GM19240 (cell line): ENCODE results near the gene ANKRD23.
A peak's percentile ranks its signal among the peaks of the same experiment; 100 is the strongest.
"Not testable (repeated sequence)": the region's sequence is repeated elsewhere in the genome, so short reads cannot be mapped to it uniquely, and the experiment has no call there.

Experiments
- DNase-seq: peaks from one replicate; pipeline ENCODE4 v3.0.0; 2011; ENCODE audit warnings: low spot score; ENCODE audit not compliant: insufficient read length

Gene ANKRD23

GRCh38 chr2:96863575-96864342, 19.9 kb upstream of the ANKRD23 start:
- no peak for DNase-seq

DNA sequence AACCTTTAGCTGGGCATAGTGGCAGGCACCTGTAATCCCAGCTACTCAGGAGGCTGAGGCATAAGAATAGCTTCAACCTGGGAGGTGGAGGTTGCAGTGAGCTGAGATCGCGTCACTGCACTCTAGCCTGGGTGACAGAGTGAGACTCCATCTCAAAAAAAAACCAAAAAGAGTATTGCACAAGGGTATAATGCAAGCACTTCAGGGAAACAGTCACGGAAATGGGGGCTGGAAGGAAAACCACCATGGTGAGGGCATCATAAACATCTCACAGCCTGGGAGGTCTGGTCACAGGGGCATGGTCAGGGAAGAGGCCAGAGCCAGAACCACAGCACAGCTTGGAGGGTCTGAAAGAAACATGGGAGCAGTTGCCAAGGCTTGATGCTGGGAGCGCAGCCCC, 19.2 kb upstream of the ANKRD23 start:
- DNase-seq: not testable (repeated sequence)

DNA sequence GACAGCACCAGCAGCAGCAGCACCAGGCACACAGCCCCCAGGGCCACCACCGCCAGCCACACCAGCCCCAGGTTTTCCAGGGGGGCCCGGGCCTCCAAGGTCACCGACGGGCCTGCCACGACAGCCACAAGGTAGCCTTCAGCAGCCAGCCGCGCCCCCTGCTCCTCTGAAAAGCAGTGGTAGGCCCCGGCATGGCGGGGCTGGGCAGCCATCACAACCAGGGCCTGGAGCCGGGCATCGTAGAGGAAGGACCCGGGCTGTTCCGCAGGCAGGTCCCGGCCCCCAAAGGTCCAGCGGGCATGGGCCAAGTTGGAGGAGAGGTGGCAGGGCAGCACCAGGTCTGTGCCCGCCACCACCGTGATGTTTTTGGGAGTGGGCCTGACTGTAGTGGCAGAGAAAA, 17.3 kb upstream of the ANKRD23 start:
- DNase-seq: no peak

DNA sequence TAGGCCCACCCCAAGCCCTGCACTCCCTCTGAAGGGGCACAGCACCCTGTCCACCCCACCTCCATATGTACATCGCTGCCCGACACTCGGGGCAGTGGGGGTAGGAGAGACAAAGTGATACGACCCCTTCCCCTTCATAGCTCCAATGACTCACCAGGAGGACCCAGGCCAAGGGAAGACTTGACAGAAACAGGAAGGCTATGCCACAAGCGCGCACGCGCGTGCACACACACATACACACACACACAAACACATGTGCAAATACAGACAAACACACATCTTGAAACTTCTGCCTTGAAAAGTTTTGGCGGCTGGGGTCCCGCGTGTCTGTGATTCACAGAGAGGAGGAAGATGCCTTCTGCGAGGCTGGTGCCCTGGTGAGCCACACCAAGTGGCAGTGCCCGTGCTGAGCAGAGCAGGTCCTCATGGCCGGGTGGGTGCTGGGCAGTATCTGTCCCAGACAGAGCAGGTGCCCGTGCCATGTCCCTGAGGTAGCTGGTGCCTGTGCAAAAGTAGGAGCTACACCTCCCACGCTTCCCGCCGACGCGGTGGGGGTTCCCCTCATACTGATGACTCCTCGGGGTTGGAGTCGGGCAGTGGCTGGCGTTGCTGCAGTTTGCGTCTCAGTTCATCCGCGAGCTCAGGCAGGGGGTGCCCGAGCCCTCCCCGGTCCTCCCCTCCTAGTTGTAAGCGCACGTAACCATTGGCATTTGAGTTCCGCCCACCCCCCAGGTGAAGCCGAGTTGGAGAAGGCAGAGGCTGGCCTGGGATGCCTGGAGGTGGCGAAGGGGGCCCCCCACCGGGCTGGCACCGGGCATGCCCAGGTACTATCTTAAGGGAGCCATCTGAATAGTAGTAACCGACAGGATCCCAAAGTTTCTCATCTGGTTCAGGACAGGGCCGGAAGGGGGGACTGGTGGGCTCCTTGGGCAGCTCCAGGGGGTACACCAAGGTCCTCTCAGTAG, 16.5 kb upstream of the ANKRD23 start:
- no peak for DNase-seq

- no peak for DNase-seq
Observed at GRCh38 chr2:96859681-96860064, 15.9 kb upstream of the ANKRD23 start.

DNA sequence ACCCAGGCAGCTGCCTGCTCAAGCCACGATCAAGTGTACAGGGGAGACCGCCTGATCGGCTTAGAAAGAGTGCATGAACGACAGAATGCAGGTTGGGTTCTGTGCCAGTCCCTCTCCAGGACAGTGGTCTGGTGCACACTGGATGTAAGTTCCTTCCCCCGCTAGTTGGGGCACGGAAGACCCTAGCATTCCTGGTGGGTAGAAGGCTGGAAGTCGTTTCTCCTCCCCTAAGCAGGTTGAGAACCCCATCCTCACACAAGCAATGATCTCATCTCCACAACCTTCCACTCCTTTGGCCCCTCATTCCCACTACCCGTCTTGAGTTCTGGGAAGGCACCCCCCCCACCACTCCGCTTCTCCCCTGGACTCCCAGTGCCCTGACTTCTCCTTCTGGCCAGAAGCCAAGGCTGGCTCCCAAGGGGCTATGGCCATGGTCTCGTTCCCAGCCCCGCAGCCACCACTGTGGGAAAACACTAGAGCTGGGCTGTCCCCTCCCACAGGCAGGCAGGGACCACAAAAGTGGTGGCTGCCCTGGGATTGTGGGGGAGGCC, 15.4 kb upstream of the ANKRD23 start:
- no peak for DNase-seq

- peak; percentile 99 for DNase-seq
Observed at GRCh38 chr2:96857667-96858372, 14.0 kb upstream of the ANKRD23 start, which contains the start of gene ANKRD39. TSS of gene ANKRD39 (minus strand) at chr2:96858016. CDS start at chr2:96857987, 29 bp downstream.

DNA sequence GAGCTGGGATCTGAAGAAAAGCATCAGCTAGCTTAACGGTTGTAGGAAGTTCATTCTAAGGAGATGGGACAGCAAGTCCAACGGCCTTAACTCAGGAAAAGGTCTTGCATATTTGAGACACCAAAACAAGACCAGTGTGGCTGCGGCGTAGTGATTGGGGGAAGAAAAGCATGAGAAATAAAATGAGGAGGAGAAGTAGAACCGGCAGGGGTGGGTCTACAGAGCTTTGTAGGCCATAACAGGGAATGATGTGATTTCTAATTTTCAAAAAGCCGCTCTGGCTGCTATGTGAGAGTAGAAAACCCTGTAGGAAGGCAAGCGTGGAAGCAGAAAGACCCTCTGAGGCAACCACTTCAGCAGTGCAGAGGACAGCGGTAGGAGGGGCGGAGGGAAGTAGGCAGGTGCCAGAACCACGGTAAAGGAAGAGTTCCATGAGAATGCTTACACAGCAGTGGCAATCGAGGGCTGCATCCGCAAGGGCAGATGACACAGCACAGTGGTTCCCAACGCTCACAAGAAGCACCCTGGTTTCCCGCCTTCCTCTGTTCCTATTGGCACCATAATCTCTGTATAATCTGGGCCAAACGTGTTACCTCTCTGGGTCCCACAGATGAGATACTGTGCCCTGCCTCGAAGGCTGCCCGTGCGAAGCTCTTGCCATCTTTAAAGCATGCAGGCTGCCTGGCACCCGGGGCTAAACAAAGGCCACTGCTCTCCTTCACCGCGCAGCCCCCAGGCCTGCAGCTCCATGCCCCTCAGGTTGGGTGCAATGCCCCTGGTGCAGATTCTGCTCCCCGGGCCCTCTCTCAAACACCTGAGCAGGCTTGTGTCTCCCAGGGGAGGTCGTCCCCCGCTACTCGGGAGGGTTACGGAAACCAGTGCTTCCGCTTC, 13.2 kb upstream of the ANKRD23 start:
- no peak for DNase-seq

DNA sequence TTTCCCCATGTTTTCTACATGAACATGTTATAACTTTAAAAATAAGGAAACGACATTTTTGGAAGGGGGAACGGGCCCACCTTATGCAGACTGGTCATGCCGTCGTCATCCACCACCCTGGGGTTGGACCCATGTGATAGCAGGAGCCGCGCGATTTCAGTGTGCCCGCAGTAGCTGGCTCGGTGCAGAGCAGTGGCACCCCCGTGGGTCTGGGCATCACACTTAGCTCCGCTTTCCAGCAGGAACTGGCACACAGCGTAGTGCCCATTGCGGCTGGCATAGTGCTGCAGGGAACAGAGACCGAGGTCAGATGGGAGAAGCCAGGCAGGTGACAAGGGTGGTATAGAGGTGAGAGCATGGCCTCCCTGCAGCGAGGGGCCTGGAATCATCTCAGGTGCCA, 9.5 kb upstream of the ANKRD23 start:
- DNase-seq: no peak

DNA sequence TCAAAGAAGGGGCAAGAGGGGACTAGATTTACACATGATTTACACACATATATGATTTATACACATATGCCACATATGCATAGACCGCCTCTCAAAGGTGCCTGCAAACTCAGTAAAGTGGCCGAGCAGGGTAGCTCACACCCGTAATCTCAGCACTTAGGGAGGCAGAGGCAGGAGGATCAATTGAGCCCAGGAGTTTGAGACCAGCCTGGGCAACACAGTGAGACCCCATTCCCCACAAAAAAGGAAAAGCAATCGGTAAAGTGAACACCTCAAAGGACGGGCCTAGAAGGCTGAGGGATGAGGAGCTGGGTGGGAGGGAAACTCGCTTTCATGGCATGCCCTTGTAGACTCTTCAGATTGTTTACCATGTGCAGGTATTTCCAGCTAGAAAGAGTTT, 8.8 kb upstream of the ANKRD23 start:
- no peak for DNase-seq

DNA sequence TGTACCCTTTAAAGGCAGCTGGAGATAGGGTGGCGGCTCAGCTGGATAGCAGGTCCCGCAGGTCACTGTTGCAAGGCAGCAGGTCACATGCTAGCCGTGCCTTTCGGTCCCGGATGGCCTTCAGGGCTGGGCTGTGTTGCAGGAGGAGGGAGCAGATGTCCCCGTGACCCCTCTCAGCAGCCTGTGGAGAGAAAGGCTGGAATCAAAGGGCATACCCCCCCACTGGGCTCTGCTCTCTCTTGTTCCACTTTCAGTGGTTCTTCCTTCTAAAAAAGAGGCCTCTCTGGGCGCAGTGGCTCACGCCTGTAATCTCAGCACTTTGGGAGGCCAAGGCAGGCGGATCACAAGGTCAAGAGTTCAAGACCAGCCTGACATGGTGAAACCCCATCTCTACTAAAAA, 4.4 kb upstream of the ANKRD23 start:
- DNase-seq: no peak

- DNase-seq: no peak
Observed at GRCh38 chr2:96847586-96847985, 3.8 kb upstream of the ANKRD23 start.

GRCh38 chr2:96846825-96847224, 3.0 kb upstream of the ANKRD23 start:
- DNase-seq: no peak

GRCh38 chr2:96844405-96844808, 586 bp upstream of the ANKRD23 start:
- no peak for DNase-seq

DNA sequence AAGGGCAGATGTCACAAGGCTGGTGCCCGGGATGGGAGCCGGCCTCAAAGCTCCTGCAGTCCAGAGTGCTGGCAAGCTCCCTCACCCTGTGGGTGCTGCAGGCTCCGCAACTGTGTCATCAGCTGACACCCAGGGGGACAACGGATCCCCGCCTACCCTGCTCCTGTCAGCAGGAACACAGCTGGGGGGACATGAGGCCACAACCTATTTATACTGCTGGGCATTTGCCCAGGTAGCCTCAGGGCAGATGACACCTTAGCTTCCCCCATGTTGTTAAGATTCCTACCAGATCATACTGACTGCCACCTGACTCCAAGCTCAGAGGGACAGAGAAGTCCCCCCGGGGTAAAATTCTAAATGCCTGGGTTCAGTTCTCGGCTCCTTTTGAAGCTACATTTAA, 1.2 kb downstream of the ANKRD23 start:
- no peak for DNase-seq

GRCh38 chr2:96841701-96842495, 1.9 kb downstream of the ANKRD23 start:
- no peak for DNase-seq

DNA sequence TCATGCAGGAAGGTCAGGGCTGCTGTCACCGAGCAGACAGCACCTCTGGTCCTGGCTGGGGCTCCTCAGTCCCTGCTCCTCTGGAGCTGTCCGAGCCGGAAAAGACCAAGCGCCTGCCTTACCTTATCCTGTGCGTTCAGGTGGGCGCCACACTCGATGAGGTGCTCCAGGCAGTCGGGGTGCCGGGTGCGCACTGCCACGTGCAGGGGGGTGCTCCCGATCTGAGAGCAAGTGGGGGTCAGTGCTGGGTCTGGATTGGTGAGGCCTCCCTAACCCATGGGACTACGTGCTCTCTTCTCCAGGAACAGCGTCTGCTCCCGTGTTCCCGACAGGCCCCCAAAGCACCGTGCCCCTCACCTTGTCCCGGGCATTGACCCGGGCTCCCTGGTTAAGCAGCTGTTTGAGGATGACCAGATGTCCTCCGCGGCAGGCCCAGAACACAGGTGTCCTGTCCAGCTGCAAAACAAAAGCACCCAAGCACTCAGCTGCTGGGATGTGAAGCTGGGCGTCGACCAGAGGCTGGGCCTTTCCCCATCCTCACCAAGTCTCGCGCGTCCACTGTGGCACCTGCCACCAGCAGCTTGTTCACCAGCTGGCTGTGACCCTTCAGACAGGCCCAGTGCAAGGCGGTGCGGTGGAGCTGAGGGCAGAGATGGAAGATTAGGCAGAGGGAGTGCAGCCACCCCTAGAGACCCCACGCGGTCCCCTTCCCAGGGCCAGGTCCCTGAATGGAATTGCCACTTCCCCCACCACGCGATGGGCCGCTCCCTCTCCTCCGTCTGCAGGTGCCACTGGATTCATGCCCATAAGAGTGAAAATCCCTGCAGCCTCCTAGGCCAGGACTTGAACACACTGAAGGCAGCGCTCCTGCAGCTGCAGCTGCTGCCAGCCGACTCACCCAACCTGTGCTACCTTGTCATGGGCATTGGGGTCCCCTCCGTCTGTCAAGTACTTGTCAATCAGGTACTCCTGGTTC, 3.7 kb downstream of the ANKRD23 start:
- DNase-seq: no peak

GRCh38 chr2:96839293-96839874, 4.4 kb downstream of the ANKRD23 start:
- DNase-seq: no peak
